Non-pigmented ciliary epithelial cell (primary cell): ENCODE measurements around the gene XYLT1.

Source experiments
- DNase-seq: peaks from one replicate; pipeline ENCODE4 v3.0.0-alpha.2; 2010; ENCODE audit warnings: low read depth

XYLT1 gene

DNA sequence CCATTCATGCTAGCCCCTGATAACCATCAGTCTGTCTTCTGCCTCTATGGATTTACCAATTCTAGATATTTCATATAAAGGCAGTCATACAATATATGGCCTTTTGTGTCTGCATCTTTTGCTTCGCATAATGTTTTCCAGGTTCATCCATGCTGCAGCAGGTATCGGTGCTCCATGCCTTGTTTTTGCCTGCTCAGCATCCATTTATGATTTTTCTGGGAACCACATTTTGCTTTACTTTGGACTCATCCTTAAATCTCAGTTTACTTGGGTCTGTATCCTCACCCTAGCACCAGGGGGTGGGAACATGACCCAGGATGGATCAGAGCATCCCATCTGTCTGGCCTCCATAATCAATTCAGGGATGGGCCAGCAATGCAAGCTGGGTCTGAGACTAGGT lies 325.7 kb downstream of the XYLT1 start:
- DNase-seq, result no peak

DNA sequence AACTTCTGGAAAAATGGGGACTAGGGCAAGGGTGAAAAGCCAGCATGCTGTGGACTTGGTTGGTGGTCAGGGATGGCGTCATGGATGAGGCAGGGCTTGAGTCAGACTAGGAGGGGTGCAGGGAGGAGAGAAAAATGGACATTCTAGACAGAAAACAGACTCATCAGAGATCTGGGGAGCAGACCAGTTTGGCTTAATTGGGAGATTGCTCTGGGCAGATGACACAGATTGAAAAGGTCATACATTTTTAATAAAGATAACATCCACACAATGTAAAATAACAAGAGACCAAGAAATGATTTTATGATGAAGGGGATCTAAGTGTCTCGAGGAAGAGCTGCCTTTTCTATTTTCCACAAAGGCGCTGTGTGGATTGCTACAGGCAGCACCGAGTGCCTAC lies 326.3 kb downstream of the XYLT1 start:
- DNase-seq, result no peak

DNA sequence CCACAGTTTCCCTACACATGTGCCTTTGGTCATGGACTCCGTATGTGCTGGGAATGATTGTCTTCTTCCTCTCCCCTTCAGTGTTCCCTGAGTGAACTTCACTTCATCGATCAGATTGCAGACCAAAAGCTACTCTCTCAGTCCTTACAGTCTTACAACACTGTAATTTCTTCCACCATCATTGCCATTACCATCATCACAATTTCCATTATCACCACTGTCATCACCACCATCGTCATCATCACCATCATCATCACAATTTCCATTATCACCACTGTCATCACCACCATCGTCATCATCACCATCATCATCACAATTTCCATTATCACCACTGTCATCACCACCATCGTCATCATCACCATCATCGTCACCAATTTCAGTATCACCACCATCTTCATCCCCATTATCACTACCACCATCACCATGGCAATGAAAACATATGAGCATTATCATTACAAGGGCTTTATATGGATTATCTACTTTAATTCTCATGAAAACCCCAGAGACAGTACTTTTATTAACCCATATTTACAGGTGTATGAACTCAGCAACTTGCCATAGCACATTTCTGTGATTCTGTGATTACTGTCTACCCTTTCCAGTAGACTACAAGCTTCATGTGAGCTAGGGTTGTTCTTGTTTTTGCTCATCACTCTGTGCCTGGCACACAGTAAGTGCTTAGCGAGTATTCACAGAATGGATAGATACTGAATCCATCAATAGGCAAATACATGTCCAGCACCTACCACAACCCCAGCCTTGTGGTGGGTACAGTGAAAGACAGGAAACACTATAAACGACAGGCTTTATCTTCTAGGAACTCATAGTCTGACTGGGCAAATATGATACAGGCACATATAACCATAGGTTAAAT lies 327.0 kb downstream of the XYLT1 start:
- no peak for DNase-seq

DNA sequence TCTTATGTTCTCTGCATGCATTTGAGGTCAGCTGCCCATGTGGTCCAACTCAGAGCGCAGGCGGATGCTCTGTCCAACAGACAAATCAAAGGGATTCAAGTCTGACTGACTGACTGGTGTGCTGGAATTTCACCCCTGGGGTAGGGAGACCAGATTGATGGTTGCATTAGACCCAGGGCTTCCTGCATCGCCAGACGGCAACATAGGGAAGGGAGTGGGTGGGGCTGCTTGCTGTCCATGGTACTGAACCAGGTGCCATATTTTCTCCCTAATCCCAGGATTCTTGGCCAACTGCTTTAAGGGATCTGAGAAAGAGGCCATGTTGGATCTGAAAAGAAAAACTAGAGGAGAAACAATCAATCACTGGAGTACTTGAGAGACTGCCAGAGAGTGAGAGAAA lies 332.0 kb downstream of the XYLT1 start:
- DNase-seq, result no peak

DNA sequence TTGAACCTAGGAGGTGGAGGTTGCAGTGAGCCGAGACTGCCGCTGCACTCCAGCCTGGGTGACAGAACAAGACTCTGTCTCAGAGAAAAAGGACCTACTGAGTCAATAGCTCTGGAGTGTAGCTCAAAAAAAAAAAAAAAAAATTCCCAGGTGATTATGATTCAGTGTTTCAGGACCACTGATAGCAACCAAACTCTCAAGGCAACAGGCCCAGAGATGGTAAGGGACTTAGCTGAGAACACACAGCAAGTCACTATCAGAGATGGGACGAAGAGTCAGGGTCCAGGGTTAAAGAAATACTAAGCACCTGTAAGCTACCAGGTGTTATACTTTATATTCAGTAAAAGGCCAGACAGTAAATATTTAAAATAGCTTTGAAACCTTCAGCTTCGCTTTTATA lies 335.3 kb downstream of the XYLT1 start:
- no peak for DNase-seq

DNA sequence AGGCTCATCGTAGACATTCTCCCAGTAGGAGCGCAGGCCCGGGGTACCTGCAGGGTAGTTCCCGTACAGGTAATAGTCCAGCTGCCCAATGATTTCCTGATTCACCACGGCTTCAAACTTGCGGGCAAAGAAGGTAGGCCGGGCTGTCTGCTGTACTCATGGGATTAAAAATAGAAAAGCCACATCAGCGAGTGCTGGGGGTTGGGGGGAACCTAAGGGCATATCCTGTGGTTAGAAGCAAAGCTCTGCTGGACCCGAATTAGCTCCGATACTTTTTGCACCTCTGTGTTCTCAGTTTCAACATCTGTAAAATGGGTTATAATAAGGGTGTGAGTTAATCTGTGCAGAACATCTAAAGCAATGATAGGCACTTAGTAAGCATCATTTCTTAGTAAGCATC lies 336.2 kb downstream of the XYLT1 start:
- DNase-seq, result no peak

DNA sequence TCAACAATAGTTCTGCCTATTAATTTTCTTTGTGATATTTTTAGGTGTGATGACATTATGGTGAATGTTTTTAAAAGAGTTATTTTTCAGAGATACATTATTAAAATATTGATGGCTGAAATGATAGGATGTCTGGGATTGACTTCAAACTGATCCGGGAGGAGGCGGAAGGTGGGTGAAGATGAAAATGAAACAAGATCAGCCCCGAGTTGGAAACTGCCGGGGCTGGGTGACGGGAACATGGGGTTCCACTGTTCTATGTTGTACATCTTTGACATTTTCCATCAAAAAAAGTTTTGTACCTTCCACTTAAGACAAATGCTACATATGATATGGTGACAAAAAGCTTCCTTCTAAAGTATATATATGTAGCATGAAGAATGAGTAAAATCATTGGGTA lies 336.9 kb downstream of the XYLT1 start:
- DNase-seq, result no peak

DNA sequence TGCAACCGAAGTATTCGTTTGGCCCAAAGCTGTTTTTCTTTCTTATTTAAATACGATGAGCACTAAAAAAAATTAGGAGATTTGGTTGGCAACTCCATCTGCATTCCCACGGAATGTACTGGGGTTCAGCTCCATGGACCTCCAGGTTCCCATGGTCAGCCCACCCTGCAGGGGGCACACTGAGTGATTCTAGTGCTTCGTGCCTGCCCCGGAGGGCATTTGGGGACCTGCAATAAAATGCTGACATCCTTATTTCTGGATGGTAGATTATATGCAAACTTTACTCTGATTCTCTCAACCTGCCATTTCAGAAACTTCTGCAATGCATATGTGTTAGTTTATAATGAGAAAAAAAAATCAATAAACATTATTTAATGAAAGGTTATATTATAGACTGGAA lies 339.4 kb downstream of the XYLT1 start:
- DNase-seq, result no peak

DNA sequence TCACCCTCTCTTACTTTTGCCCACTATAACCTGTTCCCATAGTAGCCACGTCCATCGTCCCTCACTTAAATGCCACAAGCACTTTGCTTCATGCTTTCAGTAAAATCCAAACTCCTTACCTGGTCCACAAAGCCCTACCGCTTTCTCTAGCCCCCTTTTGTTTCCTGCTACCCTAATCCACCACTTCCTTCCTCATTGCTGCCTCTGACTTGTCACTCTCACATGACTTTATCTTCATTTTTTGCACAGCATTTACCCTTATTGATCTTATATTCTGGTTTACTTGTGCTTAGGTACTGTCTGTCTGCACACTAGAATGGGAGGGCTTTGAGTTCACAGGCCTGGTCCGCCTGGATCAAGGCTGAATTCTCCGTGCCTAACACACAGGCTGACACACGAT lies 340.0 kb downstream of the XYLT1 start:
- no peak for DNase-seq

DNA sequence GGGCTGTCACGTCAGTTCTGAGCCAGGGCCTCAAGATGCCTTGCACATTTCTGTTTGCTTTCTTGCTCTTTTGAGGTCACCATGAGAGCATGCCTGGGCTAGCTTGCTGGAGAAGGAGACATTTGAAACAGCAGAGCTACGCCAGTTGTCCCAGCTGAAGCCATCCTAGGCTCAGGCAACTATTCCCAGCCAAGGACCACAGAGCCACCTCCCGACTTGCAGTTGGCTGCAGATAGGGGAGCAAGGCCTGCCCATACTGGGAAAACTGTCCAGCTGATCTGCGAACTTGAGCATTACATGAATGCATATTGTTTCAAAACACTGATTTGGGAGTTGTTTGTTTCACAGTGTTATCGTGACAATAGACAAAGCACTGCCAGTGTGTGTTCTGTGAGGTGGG lies 340.8 kb downstream of the XYLT1 start:
- no peak for DNase-seq

DNA sequence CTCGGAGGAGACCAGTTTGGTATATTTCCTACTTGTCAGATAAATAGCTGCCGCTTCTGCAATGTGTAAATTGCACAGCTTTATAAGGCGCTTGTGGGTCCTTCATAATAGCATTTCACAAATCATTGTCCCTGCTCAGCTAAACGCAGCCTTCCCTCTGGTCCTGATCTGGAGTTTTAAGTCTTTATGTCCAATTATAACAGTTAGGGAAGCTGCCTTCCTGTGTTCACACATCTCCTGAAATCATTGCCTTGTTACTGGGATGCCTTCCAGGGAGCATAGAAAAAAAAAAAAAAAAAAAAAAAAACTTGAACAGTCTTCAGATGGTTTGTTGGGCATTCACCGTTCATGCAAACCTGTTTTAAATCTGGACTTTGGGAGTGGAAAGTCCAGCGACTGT lies 342.0 kb downstream of the XYLT1 start:
- DNase-seq, result no peak

DNA sequence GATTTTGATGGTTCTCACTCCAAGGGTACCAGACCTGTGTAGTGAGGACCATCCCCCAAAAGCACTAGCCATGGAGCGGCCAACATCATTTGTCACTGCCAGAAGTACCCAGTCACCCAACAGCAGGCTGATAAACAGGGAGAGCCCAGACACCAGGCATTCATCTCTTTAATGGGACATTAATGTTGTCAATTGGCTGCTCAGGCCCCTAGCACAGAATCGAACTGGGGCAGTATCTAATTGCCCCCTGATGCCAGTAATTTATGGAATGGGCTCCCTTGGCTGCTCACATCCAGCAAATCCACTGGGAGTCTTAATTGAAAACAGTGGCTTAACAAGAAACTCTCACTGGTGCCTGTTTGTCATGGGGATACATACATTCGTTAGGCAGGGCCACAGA lies 344.6 kb downstream of the XYLT1 start:
- no peak for DNase-seq

DNA sequence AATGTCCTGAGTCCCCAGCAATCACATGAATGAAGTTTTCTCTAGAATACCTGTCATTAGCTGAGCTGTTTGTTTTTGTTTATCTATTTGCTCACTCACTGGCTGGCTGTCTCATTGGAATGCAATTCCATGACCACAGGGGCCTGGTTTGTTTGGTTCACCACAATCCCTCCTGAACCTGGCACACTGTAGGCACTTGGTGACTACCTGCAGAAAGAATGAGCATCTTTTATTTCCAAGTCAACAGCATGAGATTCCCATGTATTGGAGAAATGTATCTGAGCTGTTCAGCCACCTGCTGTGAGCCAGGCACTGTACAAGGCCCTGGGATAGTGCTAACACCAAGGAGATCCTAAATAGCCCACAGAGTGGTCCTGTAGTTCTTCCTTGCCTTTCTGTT lies 345.1 kb downstream of the XYLT1 start:
- DNase-seq, result no peak

DNA sequence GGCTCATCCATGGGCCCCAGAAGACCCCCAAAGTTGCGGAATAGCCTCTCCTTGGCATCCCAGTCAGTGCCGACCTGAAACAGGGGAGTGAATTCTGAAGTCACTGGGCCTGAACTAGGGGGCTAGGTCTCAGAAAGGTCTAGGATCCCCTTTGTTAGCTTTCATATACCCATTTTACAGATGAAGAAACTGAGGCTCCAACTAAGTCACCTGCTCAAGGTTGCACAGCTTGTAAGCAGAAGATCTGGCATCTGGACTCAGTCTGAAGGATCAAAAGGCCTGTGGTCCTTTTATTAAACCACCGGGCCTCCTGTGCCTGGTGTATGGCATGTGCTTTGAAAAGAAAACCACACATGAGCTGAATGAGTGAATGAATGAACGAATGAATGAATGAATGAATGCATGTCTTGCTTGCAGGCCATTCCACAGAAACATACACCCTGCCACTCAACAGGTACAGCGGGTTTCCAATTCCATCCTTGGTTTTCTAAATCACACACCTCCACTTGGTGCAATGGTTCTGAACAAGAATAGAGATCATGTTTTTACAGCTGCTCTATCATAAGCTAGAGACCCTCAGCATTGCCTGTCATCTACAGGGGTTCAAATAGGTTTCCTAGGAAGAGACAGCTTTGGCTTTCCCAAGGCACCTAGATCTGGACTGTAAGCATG lies 352.7 kb downstream of the XYLT1 start:
- DNase-seq, result no peak

DNA sequence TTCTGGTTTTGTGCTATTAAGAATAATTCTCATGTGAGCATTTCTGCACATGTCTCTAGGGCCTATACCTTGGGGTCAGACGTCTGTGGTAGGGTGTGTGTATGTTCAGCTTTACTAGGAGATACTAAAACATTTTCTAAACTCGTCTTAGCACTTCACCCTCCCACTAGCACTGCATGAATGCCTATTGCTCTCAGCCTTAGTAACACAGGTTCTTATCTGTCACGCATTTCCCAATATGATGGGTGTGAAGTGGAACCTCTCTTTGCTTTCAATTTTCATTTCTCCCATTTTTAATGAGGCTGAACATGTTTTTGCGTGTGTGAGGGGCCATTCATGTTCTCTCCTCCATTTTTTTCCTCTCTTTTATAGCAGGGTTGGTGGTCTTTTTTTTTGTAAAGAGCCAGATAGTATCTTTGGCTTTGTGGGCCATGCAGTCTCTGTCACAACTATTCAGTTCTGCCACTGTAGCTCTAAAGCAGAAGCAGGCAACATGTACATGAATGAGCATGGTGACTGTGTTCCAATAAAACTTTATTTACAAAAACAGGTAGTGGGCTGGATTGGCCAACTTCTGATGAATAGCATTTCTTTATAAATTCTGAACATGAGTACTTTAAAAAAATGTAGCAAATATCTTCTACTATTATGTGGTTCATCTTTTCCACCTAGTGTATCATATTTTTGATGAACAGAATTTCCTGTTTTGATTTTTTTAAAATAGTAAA lies 354.0 kb downstream of the XYLT1 start:
- no peak for DNase-seq

DNA sequence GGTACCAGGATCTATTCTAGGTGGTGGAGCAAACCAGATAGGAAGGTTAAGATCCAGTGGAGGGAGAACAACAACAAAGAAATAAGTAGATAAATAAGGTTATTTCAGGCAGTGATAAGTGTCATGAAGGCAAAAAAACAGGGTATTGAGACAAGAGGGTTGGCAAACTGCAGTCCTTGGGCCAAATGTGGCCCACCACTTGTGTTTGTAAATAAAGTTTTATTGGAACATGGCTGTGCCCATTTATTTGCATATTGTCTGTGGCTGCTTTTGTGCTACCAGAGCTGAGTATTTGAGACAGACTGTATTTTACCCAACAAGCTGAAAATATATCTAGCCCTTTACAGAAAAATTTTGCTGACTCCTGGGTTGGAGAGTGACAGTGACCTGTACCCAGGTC lies 361.3 kb downstream of the XYLT1 start:
- no peak for DNase-seq

DNA sequence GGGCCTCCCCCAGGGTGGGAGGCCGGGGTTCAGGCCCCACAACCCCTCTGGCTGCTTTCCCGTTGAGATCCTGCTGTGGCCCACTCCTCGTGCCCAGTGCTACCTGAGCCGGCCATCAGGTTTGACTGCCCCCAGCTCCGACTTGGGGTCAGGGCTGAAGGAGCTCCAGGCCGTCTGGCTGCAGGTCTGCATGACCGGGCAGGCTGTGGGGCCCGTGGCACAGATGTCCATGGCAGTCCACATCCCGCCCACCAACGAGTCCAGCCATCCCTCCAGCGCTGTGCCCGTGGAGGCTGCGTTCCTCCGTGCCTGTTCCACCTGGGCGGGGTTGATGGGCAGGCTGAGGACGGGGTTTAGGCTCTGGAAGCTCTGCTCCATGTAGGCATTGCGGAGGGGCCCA lies 362.2 kb downstream of the XYLT1 start:
- no peak for DNase-seq

DNA sequence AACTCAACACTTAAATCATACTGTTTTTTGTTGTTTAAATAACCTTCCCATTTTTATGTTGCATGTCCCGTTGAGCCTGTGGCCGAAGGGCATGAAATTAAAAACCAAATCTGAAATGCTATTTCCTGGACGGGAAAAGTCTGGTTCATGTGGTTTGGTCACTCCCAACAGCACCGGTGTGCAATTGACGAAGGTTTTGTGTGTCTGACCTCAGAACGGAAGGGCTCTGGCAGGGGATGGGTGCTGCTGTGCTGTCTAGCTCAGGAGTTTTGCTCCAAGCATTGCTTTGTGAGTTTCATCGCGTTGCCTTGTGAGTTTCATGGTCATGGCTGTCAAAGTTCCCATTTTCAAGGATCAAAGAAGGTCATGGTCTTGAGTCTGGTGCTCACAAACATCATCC lies 363.3 kb downstream of the XYLT1 start:
- DNase-seq, result no peak

DNA sequence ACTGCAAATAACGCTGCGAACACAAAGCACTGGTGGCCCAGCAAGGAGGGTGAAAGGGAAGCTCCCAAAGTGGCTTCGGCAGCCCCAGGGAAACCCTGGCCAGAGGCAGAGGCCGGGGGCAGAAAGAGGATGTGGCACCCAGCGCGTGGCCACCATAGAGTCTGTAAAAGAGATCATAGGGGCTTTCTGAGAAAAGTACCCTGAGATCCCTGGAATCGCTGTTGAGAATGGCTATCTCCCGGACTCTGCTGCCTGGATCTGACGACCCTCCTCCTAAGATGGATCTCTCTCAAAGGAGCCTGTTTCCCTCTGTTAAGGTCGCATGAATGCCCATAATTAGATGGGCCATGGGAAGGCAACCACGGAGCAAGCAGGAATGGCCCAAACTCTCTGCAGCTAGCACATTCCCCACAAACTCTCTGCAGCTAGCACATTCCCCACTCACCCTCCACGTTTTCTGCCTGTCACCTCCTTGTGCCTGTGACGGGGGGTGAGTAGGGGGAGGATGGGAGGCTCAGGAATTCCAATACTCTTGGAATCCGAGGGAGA lies 364.4 kb downstream of the XYLT1 start:
- DNase-seq, result no peak

DNA sequence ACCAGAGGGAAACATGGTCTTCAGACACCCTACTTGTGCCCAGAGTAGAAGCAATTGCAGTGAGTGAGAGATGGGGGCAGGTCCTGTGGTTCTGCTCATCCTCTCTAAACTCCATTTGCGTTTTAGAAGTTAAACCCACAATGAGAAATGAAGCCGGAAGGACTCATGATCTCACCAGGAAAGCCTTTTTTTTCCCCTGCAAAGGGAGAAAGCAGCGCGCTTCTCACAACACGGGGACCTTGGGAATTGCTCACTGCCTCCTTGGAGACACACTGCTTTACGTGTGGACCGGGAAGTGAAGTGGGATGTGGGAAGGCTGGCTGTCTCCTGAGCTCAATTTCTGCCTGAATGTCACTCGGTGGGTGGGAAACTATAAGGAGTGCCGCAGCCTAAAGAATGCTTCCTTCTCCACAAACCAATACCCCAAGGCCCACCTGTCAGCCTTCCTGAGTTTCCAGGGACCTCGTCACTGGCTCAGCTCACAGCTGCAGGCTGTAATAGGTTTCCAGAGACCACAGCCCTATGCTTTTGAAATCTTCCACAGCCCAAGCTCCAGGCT lies 365.4 kb downstream of the XYLT1 start:
- no peak for DNase-seq

DNA sequence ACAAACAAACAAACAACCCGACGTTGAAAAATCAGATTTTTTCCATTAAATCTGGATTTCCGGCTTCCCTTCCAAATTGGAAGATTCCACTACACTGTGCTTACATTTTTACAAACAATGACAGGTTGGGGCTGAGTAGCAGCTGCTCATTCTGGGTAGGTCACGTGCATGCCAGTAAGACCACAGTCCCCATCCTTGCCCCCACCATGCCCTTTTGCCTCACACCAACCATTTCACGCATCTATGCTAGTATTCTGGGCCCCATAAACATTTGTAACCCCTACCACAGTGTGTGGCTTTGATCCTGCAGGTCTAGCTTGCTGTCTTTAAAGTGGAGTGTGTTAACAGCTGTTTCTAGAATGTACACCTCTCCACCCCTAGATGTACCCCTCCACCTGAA lies 366.1 kb downstream of the XYLT1 start:
- no peak for DNase-seq

DNA sequence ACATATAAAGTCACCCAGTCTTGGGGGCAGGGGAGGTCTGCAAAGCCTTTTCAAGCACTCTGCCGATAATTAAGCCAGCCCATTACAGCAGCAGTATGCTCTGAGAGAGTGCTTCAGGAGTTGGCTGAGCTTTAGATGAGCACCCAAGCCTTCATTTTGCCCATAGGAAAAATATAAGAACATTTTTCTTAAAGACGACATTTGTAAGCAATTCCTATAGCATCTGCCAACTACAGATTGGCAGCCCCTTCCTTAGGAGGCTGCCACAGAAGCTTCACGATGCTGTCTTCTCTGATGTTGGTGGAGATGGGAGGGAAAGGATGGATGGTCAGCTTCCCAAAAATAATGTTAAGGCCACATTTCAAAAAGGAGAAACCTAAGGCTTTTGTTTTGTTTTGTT lies 367.5 kb downstream of the XYLT1 start:
- no peak for DNase-seq

DNA sequence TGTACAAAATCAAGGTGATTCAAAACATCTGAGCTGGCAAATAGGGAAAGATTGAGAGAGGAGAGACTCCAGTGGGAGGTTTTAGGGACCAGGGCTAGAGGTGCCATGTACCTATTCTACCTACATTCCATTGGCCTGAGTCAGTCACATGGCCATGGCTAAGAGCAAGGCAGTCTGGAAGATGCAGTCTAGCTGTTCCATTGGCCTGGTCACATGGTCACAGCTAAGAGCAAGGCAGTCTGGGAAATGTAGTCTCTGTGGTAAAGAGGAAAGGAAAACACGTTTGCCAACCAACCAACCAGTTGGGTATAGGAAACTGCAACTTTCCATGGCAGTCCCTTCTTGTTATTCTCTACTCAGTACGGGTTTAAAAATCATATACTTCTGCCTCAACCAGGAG lies 369.1 kb downstream of the XYLT1 start:
- no peak for DNase-seq
